NCI-H2107 (cell line): ENCODE results near the gene S100A11.

Source experiments
- DNase-seq: peaks from one replicate; lab custom pipeline; 2025; lab: John Stamatoyannopoulos, UW

The S100A11 gene

DNA sequence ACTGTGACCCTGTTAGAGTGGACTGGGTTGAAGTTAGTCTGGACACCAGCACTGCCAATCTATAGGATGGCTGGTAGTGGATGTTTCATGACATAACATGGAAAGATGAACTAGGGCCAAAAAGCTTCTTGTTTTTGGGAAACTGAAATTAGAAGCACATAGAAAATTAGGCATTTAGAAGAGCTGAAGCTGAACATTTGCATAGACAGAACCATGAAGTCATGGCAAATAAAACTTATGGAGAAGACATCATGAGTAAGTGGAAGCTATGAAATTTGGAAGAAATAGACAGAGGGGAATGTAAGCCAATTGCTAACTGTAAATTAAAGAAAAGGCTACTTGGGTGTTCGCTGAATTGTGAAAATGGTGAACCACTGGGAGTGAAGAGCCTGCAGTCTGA is 2.7 kb upstream of the S100A11 start:
- DNase-seq = no peak

DNA sequence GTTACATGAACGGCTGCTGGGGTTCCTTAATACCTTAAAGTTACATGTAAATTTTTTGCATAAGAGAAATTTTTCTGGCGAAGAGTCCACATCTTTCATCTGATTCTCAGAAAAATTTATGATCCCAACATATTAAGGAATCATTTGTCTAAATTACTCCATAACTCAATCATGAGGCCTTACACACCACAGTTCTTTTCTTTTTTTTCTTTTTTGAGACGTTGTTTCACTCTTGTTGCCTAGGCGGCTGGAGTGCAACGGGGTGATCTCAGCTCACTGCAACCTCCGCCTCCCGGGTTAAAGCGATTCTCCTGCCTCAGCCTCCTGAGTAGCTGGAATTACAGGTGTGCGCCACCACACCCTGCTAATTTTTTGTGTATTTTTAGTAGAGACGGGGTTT is 2.1 kb upstream of the S100A11 start:
- no peak for DNase-seq

DNA sequence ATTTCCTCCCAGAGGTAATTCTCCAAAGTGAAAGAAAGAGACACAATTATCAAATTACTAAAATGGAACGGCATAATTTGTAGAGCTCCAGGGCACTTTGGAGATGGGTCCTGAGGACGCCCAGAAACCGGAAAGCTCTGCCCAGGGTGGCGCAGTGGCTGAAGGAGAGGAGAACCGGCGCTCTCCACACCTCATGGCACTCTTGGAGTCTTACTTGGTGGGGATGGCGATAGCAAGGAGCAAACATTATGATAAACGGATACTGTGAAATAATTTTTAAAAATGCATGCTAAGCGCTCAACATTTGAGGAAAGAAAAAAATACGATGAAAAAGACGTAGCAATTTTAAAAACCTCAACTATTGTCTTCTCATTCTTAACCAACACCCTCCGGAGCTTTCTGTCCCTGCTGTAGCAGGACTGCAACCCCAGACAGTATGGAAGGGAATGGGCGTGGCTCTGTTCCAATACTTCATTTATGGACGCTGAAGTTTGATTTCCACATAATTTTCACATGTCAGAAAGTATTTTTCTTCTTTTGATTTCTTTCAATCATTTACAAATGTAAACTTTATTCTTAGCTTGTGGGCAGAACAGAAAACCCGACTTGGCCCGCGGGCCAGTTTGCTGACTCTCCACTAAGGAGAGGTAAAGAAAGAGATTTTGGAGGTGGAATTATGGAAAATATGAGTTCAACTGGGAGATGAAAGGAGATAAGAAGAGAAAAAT is 1.1 kb downstream of the S100A11 start:
- no peak for DNase-seq

DNA sequence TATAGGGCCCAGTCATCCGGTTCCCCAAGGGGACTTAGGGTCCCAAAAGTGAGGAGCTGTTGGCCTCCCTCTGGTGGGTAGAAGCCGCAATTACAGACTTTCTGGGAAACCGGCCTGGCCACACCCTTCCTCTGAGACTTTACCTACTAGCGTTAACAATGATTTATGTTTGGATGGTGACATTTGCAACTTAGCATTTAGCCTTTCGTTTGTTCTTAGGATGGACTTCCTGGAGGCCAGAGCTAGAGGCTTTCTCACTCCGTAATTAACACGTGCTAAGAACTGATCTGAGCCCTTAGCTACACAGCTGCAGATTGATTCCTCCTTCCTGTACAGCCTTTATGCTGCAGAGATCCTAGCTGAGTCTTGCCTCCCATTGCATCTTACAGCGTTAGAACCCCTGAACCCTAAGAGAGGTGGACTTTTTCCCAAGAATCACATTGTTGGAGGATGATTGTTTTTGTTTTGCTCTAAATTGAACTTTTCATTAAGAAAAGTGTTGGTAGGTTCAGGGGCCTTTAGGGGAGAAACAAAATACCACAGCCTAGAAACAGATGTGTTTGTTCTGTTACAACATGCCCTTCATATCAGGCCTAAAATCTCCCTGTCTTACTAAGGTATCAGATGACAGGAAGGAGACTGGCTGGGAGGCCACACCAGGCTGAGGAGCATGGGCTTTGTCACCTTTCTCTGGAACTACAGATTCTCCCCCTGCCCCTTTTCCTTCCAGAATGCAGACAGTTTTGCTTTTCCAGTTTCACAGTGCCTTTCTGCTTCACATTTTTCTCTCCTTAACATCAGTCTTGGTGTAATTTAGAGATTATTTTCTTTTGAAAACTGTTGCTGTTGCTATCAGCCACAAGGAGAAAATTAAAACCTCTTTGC is 1.9 kb downstream of the S100A11 start:
- no peak for DNase-seq

DNA sequence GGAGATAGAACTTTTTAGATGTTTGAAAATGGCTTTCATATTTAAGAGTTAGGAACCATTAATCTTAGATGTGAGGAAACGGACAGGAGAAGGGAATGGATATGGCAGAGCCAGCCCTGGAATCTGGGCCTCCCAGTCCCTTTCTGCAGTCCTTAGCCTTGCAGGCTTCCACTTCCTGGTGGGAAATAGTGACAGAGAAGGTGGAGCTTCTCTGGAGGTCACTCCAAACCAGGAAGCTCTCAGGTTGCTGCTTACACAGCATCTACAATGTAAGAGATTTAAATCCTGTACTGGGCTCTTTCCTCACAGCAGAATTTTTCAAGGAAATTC is 2.5 kb downstream of the S100A11 start:
- DNase-seq = no peak

DNA sequence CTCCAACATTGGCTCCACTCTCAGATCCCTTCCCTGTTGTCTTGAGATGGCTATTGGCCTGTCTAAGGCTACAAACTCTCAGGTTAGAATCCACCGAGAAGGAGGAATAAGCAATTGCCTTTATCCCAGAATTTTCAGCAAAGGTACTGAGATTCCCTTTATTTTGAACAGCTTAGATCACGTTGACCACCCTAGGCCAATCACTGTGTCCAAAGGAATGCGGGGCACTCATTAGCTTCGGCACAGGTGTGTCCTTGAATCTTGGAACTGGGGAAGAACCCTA is 6.9 kb downstream of the S100A11 start:
- DNase-seq = no peak

DNA sequence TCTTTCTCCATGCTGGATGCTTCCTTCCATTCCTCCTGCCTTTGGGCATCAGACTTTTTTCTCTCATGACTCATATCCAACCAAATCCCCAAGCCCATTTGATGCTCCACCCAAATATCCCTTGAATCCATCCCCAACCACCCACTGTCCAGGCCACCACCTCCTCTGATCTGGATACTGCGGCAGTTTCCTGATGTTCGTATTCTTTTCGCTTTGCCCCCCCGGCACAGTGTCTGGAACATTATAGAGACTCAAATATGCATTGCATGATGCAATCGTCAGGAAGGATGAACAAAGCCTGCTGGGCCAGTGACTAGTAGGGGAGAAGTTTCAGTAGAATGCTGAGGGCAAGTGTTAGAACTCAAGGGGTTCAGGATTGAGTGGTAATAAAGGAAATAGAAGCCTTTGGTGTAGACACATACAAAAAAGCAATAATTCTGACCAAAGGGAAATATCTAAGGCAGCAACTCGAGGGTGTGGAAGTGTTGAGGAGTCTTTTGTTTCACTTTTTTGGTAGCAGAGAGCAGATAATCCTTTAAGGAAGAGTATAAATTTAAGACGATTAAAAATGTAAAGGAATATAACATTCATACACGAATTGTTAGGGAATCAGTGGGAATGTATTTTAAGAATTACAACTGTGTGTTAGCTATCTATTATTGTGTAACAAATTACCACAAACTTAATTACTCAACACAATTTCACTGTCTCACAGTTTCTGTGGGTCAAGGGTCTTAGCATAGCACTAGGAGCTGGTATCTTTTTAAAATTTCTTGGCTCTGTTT is 7.5 kb downstream of the S100A11 start:
- DNase-seq = no peak

DNA sequence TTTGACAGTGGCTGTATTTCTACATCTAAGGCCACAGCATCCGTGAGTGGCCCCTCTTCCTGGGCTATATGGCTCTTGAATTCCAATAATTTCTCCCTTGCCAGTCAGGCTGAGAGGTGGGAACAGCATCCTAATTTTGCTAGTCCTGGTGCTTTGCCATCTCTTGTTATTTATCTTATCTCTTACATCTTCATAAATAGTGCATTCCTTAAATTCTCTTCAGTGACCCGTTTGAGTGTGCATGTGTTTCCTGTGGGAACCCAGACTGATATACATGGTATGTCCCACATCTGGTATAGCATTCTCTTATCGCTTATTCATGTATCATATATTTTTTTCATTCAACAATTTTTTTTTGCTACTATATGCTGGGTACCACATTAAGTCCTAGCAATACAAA is 9.9 kb downstream of the S100A11 start:
- no peak for DNase-seq

DNA sequence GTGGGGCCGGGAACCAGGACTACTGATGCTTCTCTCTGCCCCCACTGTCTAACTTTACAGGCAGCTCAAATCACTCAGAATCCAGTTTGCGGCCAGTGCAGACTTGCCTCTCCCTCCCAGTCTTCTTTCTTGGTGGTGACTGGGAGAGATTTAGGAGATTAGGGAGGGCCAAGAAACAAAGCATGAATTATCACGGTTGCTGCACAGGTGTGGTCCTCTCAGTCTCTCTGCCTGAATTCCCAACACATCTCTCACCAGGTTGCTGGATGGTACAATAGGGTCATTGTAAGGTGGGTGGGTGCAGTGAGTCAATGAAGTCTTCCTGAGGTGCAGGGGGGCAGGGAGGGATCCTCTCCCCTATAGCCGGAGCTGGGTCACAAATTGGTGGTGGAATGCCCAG is 12.6 kb downstream of the S100A11 start:
- no peak for DNase-seq

DNA sequence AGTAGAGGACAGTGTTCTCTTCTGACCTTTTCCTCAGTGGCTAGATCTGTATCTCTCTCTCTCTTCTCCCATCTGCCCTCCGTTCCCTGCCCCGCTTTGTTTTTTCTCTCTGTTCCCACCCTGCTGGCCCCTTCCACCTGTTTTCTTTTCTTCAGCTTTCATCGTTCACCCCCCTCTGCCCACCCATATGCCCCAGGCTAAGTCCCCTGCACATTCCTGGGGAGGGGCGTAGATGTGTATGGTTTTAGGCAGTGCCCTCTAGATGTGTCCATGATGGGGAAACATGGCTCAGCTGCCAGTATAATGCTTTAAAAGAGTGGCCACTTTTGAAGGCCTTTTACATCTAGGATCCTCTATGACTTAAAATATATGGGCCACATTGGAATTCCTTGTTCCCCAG is 13.6 kb downstream of the S100A11 start:
- no peak for DNase-seq

DNA sequence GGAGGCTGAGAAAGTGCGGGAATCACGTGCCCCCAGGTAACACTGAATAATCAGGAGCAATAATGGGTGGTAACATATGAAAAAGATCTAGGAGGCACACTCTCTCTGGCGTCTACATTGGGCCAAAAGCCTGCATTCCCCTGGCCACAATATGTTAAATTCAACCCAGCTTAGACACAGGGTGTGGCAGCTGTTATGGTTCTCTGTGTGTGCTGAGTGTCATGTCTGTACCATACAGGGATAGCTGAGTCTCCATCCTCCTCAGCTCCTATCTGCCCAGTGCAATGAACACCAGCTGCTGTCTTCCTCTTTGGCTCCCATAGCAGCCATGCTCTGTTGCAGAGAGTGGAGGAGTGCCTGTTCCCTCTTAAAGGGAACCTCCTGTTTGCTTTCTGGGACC is 14.3 kb downstream of the S100A11 start:
- no peak for DNase-seq

DNA sequence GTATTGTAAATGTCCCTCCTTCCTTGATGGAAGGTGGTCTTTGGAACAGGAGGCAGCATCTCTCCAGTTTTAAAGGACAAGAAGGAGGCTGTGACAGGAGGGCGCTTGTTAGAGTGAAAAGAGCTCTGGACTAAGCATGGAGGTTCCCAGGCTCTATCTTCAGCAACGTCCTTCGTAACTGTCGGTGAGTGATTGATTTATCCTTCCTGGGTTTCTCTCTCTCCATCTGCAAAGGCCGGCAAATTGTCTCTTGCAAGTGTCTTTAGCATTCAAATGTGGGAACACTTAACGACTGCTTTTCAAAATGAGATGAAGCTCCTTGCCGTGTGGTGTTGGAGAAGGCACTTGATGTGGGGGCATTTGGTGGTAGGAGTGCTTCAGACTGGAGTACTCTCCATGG is 15.2 kb downstream of the S100A11 start:
- DNase-seq = no peak

DNA sequence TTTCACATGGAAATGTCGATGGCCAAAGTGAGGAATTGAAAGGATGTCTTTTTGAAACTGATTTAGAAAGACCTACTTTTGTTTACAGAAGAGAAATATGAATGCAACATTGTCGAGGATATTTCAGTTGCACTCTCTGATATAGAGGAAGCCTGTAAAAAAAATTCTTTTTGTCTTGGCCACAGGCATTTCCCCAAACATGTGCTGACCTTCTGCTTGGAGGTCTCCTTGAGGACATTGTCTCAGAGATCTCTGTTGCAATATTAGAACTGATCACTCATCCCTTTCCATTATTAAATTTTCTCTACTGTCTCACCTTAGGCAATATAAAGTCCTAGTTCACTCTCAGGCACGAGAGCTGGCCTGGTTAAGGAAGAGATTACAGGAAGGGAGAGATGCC is 16.0 kb downstream of the S100A11 start:
- no peak for DNase-seq

DNA sequence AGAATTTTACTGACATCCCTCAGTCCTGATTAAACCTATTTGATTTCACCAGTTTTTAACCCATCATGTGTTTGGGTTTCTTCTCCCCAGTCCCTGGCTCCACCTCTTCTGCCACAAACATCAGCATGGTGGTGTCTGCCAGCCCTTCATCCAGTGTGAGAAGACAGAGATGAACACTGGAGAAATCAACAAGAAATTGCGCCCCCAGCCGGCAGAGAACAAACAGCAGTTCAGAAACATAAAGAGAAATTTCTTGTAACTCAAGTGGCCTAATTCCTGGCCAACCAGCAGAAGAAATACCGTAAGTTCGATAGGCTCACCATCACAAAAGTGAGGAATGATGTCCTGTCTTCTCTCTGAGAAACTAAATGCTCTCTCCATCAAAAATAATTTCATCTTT is 18.3 kb downstream of the S100A11 start:
- no peak for DNase-seq

DNA sequence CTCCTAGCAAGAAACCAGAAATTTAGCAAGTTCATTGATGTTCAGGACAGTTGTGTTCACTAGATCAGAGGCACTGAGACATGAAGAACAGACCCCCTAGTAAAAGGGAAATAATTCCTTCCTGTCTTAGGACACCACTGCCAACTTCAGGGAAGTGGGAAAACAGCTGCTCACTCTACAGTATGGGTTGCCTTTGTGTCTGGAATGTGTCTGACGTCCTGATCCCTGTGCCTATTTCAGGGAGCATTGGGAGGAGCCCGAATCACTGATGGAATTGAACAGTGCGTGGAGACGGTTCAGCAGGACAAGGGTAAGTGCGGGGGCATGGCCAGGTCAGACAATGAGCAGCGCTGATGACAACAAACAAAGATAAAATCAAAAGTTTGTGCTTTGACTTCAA is 21.0 kb downstream of the S100A11 start:
- no peak for DNase-seq

DNA sequence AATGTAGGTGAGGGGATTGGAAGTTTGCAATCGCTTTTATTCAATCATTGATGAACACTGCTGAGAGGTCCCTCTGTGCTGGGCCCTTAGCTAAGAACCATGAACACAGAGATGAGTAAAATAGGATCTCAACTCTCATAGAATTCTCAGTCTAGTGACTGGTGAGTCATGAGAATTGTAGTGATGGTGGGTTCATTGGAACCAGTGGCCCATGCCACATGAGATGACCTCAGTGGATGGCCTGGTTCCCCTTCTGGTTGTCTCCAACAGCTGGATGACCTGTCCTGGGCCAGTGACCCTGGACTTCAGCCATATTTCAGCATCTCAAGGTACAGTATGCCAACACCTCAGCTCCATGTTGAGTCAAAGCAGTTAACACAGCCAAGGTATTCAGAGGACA is 21.9 kb downstream of the S100A11 start:
- no peak for DNase-seq

DNA sequence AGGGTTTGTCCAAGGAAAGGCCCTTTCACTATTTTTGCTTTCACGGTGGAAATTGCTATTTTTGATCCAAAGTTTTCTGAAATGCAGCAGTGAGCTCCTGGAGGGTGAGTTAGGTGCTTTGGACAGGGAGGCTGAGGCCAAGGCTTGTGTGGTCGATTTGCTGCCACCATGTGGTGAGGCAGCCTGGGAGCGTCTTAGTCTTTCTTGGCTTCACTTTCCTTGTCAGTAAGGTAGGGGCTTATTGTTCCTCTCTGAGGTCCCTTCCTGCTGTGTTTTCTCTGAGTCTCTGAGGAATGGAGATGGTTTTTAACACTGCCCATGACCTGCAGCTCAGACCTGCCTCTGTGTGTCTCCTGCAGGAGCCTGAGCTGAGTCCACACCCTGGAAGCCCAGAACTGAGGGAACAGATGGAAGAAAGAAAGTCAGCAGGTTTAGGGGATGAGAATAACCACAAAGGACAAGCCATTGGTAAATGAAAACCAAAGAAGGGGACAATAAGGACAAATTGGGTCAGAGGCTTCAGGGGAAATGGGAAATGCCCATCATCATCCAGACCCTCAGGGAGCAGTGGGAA is 23.1 kb downstream of the S100A11 start:
- DNase-seq = no peak

DNA sequence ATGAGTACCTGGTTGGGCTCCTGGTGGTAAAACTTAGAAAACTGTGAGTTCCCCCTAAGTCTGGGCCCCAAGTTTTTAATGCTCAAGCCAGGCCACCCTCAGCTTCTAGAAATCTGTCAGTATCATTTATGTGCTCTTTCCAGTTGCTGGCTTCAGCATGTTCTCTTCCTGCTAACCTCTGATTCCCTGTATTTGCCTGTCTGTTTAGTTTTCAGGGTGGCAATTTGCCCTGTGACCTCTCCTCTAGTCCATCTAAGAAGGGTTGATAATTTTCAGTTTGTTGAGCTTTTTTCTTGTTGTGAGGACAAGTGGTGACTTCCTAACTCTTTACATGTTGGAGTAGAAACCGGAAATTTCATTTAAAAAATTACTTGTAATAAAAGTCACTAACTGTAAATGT is 27.1 kb downstream of the S100A11 start:
- no peak for DNase-seq

DNA sequence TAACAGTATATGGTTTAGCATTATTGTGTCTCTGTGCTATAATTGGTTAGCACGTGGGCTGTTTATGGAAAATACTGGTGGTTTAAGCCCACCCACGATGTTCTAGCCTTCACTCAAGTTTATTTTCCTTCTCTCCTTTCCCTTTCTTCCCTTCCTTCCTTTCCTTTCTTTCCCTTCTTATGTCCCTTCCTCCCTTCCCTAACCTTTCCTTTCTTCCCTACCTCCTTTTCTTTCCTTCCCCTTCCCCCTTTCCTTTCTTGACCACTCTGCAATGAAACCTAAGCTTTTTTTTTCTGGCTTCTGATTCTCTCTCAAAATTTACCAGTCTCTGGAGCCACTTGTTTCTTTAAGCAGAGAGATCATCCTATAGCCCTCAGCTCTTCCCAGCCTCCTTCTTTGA is 29.8 kb downstream of the S100A11 start:
- no peak for DNase-seq

DNA sequence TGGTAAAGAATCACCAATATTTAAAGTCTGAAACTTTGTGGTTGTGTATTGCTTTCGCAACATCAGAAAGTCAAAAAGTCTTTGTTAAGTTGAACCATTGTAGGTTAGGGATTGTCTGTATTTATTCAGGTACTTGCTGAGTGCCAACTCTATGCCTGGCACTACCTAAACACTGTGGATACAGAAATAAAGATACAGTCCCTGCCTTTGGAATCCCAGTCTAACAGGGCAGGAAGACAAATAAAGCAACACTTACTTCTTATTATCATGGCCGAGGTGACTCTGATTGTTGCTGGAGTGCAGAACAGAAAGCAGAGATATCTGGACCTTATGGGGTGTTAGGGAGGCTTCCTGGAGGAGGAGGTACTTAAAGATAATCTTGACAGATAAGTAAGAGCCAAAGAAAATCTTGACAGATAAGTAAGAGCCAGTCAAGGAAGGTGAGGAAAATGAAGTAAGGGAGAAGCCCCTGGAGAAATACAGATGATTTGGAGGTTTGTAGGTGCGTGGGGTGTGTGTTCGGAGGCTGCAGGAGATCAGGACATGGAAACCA is 31.4 kb downstream of the S100A11 start:
- DNase-seq = no peak

DNA sequence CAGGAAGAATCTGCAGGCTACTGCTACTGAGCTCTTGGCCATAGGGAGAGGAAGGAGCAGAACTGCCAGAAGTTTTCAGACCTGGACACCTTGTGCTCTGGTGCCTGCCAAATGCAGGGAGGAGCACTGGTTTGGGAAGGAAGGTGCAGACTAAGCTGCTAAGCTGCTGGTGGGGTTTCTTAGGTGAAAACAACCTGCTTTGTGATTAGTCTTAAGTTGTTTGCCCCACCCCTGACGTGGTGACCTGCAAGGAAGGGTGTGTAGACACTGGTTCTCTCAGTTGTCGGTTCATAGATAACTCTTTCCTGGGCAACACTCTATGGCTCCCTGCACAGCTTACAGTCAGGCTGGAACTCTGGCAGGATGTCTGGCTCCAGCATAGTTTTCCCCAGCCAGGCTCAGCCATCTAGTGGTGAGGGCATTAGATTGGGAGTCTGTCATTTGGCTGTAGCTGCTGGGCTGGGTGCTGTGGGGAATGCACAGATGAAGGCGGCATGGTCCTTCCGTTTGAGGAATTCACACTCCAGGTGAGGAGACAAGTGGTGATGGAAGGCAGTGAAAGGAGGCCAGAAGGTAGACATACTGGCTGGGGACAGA is 32.9 kb downstream of the S100A11 start:
- DNase-seq = no peak

DNA sequence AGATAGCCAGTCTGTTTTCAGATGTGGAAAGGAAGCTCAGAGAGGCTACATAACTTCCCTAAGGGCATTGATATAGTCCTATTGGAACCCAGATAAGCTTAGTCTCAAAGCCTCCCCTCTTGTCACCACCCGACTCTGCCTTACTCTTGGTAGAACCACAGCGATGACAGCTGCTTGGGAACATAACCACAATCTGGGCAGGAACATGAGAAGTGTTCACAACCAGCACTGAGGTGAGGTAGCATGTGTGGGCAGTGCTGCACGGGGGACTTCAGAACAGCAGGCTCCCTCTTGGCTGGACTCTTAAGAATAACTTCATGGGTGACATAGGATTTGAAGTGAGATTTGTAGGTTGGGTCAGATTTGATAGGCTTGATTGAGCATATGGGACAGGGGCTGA is 33.8 kb downstream of the S100A11 start:
- DNase-seq = no peak
